Measurements from ENCODE around the gene ISOC1.

Gene ISOC1

DNA sequence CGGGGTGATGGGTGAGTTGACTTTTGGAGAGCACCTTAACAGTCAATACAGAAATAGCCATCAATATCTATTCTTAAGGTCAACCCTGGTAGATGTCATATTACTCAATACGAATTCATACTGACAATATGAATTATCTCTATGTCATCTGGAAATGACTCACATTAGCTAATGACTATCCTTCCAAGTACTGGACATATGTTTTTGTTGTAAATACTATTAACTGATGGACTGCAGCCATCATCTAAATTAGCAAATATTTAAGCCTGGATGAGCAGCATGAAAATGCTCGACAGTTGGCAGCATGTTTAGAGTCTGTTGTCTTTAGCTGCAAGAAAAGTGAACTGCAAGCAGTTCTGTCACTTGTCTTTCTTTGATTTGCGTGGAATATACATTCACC lies 19.6 kb upstream of the ISOC1 start:
- TF ChIP-seq, protein P1, sequence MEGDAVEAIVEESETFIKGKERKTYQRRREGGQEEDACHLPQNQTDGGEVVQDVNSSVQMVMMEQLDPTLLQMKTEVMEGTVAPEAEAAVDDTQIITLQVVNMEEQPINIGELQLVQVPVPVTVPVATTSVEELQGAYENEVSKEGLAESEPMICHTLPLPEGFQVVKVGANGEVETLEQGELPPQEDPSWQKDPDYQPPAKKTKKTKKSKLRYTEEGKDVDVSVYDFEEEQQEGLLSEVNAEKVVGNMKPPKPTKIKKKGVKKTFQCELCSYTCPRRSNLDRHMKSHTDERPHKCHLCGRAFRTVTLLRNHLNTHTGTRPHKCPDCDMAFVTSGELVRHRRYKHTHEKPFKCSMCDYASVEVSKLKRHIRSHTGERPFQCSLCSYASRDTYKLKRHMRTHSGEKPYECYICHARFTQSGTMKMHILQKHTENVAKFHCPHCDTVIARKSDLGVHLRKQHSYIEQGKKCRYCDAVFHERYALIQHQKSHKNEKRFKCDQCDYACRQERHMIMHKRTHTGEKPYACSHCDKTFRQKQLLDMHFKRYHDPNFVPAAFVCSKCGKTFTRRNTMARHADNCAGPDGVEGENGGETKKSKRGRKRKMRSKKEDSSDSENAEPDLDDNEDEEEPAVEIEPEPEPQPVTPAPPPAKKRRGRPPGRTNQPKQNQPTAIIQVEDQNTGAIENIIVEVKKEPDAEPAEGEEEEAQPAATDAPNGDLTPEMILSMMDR (IDR thresholded peaks at IDR 0.05; ENCODE audit: control insufficient read depth, insufficient read depth, low read depth, low read length, missing control alignments) = no peak
- H3K4me3 ChIP-seq (ENCODE audit: control insufficient read depth, low read depth, low read length) = no peak overlapping the region
- DNase-seq (ENCODE audit: low read depth) = no peak

DNA sequence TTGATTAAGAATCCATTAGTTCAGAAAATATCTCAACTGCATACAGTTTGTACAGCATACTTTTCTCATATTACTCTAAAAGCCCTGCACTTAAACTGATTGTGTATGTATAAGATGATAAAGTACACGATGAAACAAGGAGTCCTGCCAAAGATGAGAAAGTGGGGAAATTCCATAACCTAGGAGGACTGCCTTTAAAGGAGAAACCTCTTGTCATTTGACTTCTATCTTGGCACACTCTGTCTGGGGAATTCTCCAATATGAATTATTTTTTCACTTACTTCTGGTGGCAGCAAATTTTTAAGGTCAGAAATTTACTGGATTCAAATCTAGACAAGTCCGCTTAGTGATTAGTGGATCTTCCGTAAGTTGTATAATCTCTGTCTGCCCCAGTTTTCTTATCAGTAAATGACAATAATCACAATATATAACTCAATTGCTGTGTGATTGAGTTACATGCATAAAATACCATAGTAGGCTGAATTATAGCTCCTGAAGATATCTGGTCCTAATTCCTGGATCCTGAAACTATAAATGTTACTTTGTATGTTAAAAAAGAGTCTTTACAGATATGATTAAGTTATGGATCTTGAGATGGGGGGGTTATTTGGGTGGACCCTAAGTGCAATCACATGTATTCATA lies 17.0 kb upstream of the ISOC1 start:
- DNase-seq (ENCODE audit: low read depth) = no peak
- H3K4me3 ChIP-seq (ENCODE audit: control insufficient read depth, low read depth, low read length) = no peak overlapping the region
- TF ChIP-seq, protein P1 (IDR thresholded peaks at IDR 0.05; ENCODE audit: control insufficient read depth, insufficient read depth, low read depth, low read length, missing control alignments) = no peak

DNA sequence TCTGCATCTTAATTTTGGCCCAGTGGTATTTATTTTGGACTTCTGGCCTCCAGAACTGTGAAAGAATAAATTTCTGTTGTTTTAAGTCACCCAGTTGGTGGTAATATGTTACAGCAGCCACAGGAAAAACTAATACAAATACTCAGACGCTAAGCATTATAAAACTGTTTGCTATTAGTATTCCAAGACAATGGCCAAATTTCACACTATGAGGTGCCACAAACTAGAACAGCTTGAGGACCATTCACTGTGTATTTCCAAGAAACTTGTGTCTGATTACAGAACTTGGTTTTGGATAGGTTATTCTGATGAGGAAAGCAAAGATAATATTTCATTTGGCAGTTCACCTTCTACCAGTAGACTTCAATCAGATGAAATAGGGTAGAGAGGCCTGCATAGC lies 16.3 kb upstream of the ISOC1 start:
- TF ChIP-seq, protein P1 (IDR thresholded peaks at IDR 0.05; ENCODE audit: control insufficient read depth, insufficient read depth, low read depth, low read length, missing control alignments) = no peak
- no peak for DNase-seq (ENCODE audit: low read depth)
- no peak overlapping the region for H3K4me3 ChIP-seq (ENCODE audit: control insufficient read depth, low read depth, low read length)

DNA sequence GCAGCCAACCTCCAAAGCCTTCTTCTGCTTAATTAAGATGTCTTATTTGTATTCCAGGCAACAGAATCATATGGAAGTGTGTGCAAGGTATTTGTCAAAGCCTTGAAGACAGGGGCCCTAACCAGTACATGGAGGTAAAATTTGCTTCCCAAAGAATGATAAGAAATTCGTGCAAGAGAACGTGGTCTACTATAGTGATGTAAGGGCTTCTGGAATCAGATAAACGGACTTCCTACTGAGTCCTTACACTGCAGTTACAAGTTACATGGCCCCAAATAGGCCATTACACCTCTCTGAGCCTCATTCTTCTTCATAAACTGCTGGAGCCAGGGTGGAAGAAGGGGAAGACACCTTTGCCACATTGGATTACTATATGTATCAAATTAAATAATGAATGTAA lies 15.9 kb upstream of the ISOC1 start:
- TF ChIP-seq, protein P1 (IDR thresholded peaks at IDR 0.05; ENCODE audit: control insufficient read depth, insufficient read depth, low read depth, low read length, missing control alignments) = no peak
- DNase-seq (ENCODE audit: low read depth) = no peak
- H3K4me3 ChIP-seq (ENCODE audit: control insufficient read depth, low read depth, low read length) = no peak overlapping the region

DNA sequence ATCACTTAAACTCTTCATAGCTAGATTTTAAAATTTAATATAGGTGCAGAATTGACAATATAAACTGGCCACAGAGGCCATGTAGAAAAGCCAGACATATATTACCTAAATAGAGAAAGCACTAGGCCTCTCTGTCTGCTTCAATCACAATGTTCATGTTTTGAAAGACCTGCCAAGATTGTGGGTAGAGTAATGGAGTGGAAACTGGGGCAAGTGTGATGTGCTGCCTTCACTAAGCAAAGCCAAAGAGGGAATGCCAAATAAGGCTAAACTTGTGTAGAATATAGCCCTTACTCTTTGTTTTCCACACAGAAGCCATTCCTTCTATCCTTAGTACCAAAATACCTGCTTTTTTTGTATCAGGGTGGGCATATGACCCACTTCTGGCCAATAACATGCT lies 15.1 kb upstream of the ISOC1 start:
- no peak overlapping the region for H3K4me3 ChIP-seq (ENCODE audit: control insufficient read depth, low read depth, low read length)
- DNase-seq (ENCODE audit: low read depth) = no peak
- TF ChIP-seq, protein P1 (IDR thresholded peaks at IDR 0.05; ENCODE audit: control insufficient read depth, insufficient read depth, low read depth, low read length, missing control alignments) = no peak

DNA sequence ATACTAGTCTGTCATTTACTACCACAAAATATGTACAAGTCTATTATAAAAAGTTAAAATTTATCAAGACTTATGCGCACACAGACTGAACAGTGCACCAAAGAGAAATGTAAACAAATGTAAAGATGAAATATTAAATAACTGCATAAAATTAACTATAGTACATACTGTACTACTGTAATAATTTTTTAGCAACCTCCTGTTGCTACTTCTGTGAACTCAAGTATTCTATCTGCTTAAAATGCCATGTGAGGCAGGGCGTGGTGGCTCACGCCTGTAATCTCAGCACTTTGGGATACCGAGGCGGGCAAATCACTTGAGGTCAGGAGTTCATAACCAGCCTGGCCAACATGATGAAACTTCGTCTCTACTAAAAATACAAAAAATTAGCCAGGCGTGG lies 13.8 kb upstream of the ISOC1 start:
- DNase-seq (ENCODE audit: low read depth) = no peak
- no peak overlapping the region for H3K4me3 ChIP-seq (ENCODE audit: control insufficient read depth, low read depth, low read length)
- TF ChIP-seq, protein P1 (IDR thresholded peaks at IDR 0.05; ENCODE audit: control insufficient read depth, insufficient read depth, low read depth, low read length, missing control alignments) = no peak
